ENCODE results near the gene PKP4. TPM values are rescaled to one million over a fixed set of nuclear protein-coding genes. Genes with fewer than 3 reads are reported as not detected.

Gene PKP4
- total RNA-seq, 2 donors from 2014 or later = 90.5 to 102 TPM

- Histone ChIP-seq H3K4me3 (ENCODE audit: low read length) (no peak overlapping the region), H3K27me3 (ENCODE audit: control insufficient read depth, insufficient read depth, low read length, poor library complexity, severe bottlenecking) (no peaks in the 10 kb centered on the region), H3K9me3 (ENCODE audit: control insufficient read depth, low read length) (peaks cover 18% of the 10 kb centered on the region), H3K27ac (ENCODE audit: low read depth, low read length) (no peak overlapping the region), H3K9ac (ENCODE audit: extremely low read depth, low read length, poor library complexity, severe bottlenecking) (no peak overlapping the region), H3K4me1 (ENCODE audit: control insufficient read depth, insufficient read depth, low read length) (no peaks in the 10 kb centered on the region), H3K36me3 (ENCODE audit: control insufficient read depth, insufficient read depth, low read length) (no peaks in the 10 kb centered on the region)
- Mint-ChIP-seq H3K27ac (no peak overlapping the region), H3K4me3 (no peak overlapping the region), H3K27me3 (ENCODE audit: insufficient read depth) (peaks cover 7% of the 10 kb centered on the region), H3K9me3 (peaks cover 9% of the 10 kb centered on the region), H3K4me1 (no peaks in the 10 kb centered on the region), H3K36me3 (ENCODE audit: low read depth) (no peaks in the 10 kb centered on the region)
- DNase-seq = no peak
- 88% methylated on average over 1 of the region's 1 CpG; no CpG with 5 or more reads in 1 of the 2 experiments for WGBS, 2 experiments (ENCODE audit: insufficient coverage in 1 of 2, insufficient read length in 1 of 2)
- TF ChIP-seq CTCF (conservative IDR thresholded peaks at IDR 0.05) = no peak
Measured at GRCh38 chr2:158410132-158410531, 46.6 kb upstream of the PKP4 start.

GRCh38 chr2:158411748-158412147, 45.0 kb upstream of the PKP4 start:
- DNase-seq = no peak
- no peak overlapping the region for H3K9ac ChIP-seq (ENCODE audit: extremely low read depth, low read length, poor library complexity, severe bottlenecking)
- Mint-ChIP-seq H3K27me3 (ENCODE audit: insufficient read depth) (peaks cover 11% of the 10 kb centered on the region), H3K4me3 (no peak overlapping the region), H3K4me1 (no peaks in the 10 kb centered on the region), H3K27ac (no peak overlapping the region), H3K9me3 (peaks cover 21% of the 10 kb centered on the region), H3K36me3 (ENCODE audit: low read depth) (no peaks in the 10 kb centered on the region)
- TF ChIP-seq CTCF (conservative IDR thresholded peaks at IDR 0.05) = no peak
- H3K4me3 ChIP-seq (ENCODE audit: low read length) = no peak overlapping the region
- H3K36me3 ChIP-seq (ENCODE audit: control insufficient read depth, insufficient read depth, low read length) = no peaks in the 10 kb centered on the region
- peaks cover 18% of the 10 kb centered on the region for H3K9me3 ChIP-seq (ENCODE audit: control insufficient read depth, low read length)
- no peaks in the 10 kb centered on the region for H3K27me3 ChIP-seq (ENCODE audit: control insufficient read depth, insufficient read depth, low read length, poor library complexity, severe bottlenecking)
- H3K4me1 ChIP-seq (ENCODE audit: control insufficient read depth, insufficient read depth, low read length) = no peaks in the 10 kb centered on the region
- H3K27ac ChIP-seq (ENCODE audit: low read depth, low read length) = no peak overlapping the region

GRCh38 chr2:158412206-158412605, 44.5 kb upstream of the PKP4 start:
- Histone ChIP-seq H3K4me3 (ENCODE audit: low read length) (no peak overlapping the region), H3K9me3 (ENCODE audit: control insufficient read depth, low read length) (peaks cover 18% of the 10 kb centered on the region), H3K4me1 (ENCODE audit: control insufficient read depth, insufficient read depth, low read length) (no peaks in the 10 kb centered on the region), H3K27me3 (ENCODE audit: control insufficient read depth, insufficient read depth, low read length, poor library complexity, severe bottlenecking) (no peaks in the 10 kb centered on the region), H3K9ac (ENCODE audit: extremely low read depth, low read length, poor library complexity, severe bottlenecking) (no peak overlapping the region), H3K27ac (ENCODE audit: low read depth, low read length) (no peak overlapping the region), H3K36me3 (ENCODE audit: control insufficient read depth, insufficient read depth, low read length) (no peaks in the 10 kb centered on the region)
- Mint-ChIP-seq H3K4me1 (no peaks in the 10 kb centered on the region), H3K4me3 (no peak overlapping the region), H3K27me3 (ENCODE audit: insufficient read depth) (peaks cover 11% of the 10 kb centered on the region), H3K36me3 (ENCODE audit: low read depth) (no peaks in the 10 kb centered on the region), H3K9me3 (peaks cover 21% of the 10 kb centered on the region), H3K27ac (no peak overlapping the region)
- no peak for DNase-seq
- WGBS, 2 experiments (ENCODE audit: insufficient coverage in 1 of 2, insufficient read length in 1 of 2) = 74% methylated on average over 3 of the region's 3 CpGs; no CpG with 5 or more reads in 1 of the 2 experiments
- TF ChIP-seq CTCF (conservative IDR thresholded peaks at IDR 0.05) = no peak

All from endodermal cell (in vitro differentiated cells).